ENCODE measurements around the gene HIPK2.

- TF ChIP-seq CTCF (IDR thresholded peaks at IDR 0.05; ENCODE audit: low read depth, low read length) (no peak), POLR2A (IDR thresholded peaks at IDR 0.05; ENCODE audit: extremely low read depth, insufficient read length) (no peak), MAX (IDR thresholded peaks at IDR 0.05; ENCODE audit: low read depth, low read length) (no peak)
Measured at GRCh38 chr7:139687980-139688632, 89.7 kb downstream of the HIPK2 start.

Data from NB4 (cell line).